Bronchial epithelial cell (primary cell): ENCODE measurements around the gene TCF4. TPM values are rescaled to one million over a fixed set of nuclear protein-coding genes. Genes with fewer than 3 reads are reported as not detected.

Source experiments
- DNase-seq: peaks from one replicate; pipeline ENCODE4 v3.0.0-alpha.2; 2010; ENCODE audit warnings: low read depth
- FAIRE-seq: peaks from 2 replicates; lab custom pipeline; 2011; peaks lifted over from hg19 to GRCh38; lab: Jason Lieb, UNC
- H3K27me3 ChIP-seq: 2 replicates; pipeline ENCODE4 v1.5.1; 2011; ENCODE audit warnings: low read length; ENCODE audit not compliant: control insufficient read depth, insufficient read depth
- H3K36me3 ChIP-seq: 2 replicates; pipeline ENCODE4 v1.5.1; 2011; ENCODE audit warnings: low read length; ENCODE audit not compliant: control insufficient read depth, insufficient read depth
- H3K4me3 ChIP-seq: 2 replicates; pipeline ENCODE4 v1.5.1; 2011; ENCODE audit warnings: mild to moderate bottlenecking, low read depth, low read length, control low read depth
- total RNA-seq: library from RNA; depleted of rRNA; stranded (reverse); fragments of >200 nt; gene quantifications from 2 replicates; pipeline ENCODE4 v1.2.1, GENCODE V29; 2014
- TF ChIP-seq, protein P1 (sequence below): IDR thresholded peaks from 2 replicates; pipeline ENCODE4 v1.5.1; 2011; ENCODE audit warnings: mild to moderate bottlenecking, moderate library complexity, low read length, control low read depth, inconsistent platforms; ENCODE audit not compliant: insufficient read depth, severe bottlenecking

TCF4 gene
- total RNA-seq, 1 donor from 2014 or later: 10.0 TPM

GRCh38 chr18:55592106-55592505 is 4.1 kb upstream of the TCF4 start:
- Histone ChIP-seq H3K4me3 (no peak overlapping the region), H3K36me3 (no peaks in the 10 kb centered on the region), H3K27me3 (no peaks in the 10 kb centered on the region)
- TF ChIP-seq, protein P1, sequence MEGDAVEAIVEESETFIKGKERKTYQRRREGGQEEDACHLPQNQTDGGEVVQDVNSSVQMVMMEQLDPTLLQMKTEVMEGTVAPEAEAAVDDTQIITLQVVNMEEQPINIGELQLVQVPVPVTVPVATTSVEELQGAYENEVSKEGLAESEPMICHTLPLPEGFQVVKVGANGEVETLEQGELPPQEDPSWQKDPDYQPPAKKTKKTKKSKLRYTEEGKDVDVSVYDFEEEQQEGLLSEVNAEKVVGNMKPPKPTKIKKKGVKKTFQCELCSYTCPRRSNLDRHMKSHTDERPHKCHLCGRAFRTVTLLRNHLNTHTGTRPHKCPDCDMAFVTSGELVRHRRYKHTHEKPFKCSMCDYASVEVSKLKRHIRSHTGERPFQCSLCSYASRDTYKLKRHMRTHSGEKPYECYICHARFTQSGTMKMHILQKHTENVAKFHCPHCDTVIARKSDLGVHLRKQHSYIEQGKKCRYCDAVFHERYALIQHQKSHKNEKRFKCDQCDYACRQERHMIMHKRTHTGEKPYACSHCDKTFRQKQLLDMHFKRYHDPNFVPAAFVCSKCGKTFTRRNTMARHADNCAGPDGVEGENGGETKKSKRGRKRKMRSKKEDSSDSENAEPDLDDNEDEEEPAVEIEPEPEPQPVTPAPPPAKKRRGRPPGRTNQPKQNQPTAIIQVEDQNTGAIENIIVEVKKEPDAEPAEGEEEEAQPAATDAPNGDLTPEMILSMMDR: no peak
- DNase-seq (no peak), FAIRE-seq (no peak)

DNA sequence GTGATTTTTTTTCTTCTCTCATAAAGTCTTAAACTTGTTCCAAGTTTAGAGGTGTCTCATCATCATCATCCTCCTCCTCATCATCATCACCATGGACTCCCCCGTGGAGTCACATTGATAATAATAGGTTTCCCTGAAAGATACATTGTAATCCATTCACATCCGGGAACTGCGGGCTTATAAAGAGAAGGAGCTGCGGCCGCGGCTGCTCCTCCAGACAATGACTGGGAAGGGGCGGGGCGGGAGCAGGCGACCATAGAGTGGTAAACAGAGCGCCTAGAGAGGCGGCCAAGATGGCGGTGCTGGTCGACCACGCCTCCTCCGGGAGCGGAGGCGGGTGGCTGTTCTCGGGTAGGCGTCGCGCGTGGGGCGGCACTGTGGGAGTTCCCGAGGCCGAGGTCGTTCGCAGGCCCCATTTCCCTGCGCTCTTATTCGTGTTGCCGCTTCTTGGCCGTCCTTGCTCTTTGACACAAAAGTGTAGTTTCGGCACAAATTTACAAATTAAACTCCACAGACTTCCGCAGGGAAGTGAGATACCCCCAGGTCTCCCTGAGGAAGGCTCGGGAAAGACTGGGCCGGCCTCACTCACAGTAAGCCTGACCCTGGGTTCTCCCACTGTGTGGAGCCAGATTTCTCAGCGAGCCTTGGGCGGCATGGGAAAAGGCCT is 1.8 kb upstream of the TCF4 start:
- H3K36me3 ChIP-seq: no peaks in the 10 kb centered on the region
- peak overlapping the region; percentile 65 for H3K4me3 ChIP-seq
- TF ChIP-seq, protein P1: no peak
- FAIRE-seq (no peak), DNase-seq (peak; percentile 81)
- no peaks in the 10 kb centered on the region for H3K27me3 ChIP-seq

DNA sequence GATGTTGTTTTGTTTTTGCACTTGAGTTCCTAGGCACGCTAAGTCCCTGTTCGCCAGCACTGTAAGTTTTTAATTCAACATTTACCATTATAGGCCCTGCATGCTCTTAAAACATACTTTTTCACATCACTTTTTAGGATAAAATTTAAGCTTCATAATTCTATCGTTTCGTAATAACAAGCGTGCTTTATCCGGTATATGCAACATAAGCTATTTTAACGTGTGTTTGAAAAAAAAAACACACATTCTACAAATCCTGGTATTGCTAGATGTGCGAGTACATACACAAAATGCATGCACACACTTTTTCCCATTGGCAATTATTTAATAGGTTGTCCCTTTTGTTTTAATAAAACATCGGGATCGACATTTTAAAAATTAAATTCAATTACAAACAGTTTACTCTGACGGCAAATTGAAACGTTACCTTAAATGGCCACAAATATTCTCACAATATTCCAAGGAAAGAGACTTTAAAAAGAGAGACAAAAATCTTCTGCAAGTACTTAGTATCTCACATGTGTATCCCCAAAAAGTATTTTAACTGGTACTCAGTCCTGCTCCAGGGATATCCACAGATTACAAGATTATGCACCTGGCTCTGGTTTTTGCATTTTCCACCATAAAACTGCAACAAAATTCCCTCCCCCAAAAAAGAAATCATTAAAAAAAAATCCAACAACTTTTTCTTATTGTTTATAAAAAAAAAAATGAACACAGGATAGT is 1.0 kb upstream of the TCF4 start:
- TF ChIP-seq, protein P1: no peak
- Histone ChIP-seq H3K4me3 (peak overlapping the region; percentile 65), H3K27me3 (no peaks in the 10 kb centered on the region), H3K36me3 (no peaks in the 10 kb centered on the region)
- FAIRE-seq (no peak), DNase-seq (peak; percentile 41)

GRCh38 chr18:55587418-55588110 is 428 bp downstream of the TCF4 start:
- TF ChIP-seq, protein P1: no peak
- DNase-seq (no peak), FAIRE-seq (no peak)
- no peaks in the 10 kb centered on the region for H3K27me3 ChIP-seq
- H3K4me3 ChIP-seq: peak overlapping the region; percentile 65
- no peaks in the 10 kb centered on the region for H3K36me3 ChIP-seq

DNA sequence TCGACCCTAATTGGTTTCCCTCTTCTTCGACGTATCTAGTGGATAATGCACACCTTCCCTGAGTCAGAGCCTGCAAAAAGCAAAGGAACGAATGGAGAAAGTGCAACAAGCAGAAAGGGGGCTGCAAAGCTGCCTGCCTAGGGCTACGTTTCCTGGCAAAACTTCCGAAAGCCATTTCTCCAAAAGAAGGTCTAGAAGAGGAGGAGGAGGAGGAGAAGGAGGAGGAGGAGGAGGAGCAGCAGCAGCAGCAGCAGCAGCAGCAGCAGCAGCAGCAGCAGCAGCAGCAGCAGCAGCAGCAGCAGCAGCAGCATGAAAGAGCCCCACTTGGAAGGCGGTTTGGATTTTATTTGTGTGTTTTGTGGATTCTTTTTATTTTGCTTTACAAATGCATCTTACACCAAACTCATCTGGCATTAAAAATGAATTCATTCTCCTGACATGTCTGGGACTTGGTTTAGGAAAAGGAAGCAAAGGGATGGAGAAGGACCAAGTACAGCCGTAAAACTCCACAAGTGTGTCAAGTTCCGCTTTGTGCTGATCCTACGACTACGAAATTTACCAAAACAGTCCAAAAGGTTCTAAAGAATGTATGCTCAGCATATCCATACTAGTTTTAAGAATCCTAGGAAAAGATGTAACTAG is 2.0 kb downstream of the TCF4 start:
- no peaks in the 10 kb centered on the region for H3K36me3 ChIP-seq
- DNase-seq (peak; percentile 20), FAIRE-seq (no peak)
- peak overlapping the region; percentile 7 for H3K4me3 ChIP-seq
- H3K27me3 ChIP-seq: no peaks in the 10 kb centered on the region
- TF ChIP-seq, protein P1: no peak
